GM19372 (cell line): ENCODE data around the gene CGRRF1.

ENCODE experiments used
- ATAC-seq: cut with Tn5 transposase; IDR thresholded peaks from one replicate; pipeline ENCODE4 v1.9.1; 2021; ENCODE audit warnings: mild to moderate bottlenecking, low read depth, moderate library complexity; ENCODE audit not compliant: unreplicated experiment

The CGRRF1 gene

GRCh38 chr14:54489318-54489683 lies 20.4 kb upstream of the CGRRF1 start:
- ATAC-seq: peak; percentile 23

GRCh38 chr14:54489731-54490444 lies 19.8 kb upstream of the CGRRF1 start:
- no peak for ATAC-seq

DNA sequence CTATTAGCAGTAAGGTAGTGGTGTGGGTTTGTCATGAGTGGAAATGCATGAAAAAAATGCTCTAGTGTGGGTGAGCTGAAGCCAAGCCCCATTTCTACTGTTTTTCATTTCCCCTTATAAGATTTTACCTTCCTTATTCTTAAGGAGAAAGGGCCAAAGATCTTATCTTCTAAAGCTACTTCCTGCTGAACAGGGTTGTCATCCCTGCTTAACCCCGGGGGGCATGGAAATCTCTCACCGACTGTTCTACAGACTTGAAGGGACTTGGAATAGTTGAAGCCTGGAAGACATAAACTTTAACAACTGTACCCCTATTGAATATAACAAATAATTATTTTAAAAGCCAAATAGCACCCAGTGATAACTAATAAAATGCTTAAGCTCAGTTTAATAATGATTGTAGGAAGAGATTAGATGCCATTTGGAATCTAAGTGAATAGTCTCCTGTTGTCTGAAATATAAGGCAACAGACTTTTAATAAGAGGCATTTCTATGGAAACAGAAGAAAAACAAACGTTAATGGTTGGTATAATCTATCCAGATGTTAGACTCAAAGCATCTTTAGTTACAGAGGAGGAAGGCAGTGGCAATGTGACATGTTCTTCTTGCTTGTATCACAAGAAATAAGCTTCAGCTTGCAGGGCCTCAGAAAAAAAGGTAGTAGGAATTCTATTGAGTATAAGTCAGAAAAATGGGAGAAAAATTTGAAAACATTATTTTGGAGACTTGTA lies 19.1 kb upstream of the CGRRF1 start:
- no peak for ATAC-seq

DNA sequence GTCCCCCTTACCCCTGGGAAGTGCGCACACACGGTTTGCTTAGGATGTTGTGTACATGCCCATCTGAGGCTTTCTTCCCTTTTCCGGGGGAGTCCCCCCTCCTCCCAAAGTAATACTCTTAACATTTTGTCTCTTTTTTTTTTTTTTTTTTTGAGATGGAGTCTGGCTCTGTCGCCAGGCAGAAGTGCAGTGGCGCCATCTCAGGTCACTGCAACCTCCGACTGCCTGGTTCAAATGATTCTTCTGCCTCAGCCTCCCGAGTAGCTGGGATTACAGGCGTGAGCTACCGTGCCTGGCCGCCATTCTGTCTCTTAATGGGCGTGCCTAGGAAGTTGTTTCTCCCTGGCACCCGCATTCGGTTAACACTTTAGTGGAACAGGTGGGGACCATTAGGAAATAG lies 16.4 kb upstream of the CGRRF1 start:
- no peak for ATAC-seq

DNA sequence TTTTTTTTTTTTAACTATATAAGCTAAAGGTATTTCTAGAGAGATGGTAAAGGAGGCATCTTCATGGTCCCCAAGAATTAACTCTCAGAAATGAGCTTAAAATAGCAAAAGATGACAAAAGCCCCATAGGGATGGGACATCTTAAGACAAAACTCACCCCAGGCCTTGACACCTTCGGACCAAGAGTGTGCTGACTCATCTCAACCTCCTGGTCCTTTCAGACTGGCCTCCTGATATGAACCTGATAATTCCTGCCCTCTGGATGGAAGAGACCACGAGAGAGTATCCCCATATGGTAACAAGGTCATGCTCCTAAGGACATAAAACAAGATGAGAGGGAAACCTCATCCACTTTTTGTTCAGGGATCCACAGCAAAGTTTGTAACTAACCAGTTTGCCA lies 12.5 kb upstream of the CGRRF1 start:
- no peak for ATAC-seq

DNA sequence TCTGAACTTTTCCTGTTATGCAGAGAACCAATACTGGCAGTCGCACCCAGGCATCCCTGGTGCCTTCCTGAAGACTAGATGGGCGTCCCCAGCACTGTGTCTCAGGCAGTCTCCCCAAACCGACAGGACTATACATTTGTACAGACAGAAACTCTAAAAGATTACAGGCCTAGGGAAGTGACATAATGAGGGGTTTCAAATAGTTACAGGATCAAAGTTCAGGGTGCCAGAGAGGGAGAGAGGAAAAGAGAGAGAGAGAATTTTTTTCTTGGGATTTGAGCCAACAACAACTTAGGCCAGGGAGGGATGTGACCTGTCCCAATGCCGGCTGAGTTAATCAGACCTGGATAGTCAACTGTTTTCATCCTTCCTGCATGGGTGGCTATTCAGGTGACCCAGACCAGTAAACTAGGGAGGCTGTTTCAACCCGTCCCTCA lies 11.6 kb upstream of the CGRRF1 start:
- ATAC-seq: no peak

GRCh38 chr14:54498579-54498978 lies 11.1 kb upstream of the CGRRF1 start:
- ATAC-seq: no peak

- ATAC-seq: no peak
These were observed 9.0 kb upstream of the CGRRF1 start for GRCh38 chr14:54500744-54501143.

DNA sequence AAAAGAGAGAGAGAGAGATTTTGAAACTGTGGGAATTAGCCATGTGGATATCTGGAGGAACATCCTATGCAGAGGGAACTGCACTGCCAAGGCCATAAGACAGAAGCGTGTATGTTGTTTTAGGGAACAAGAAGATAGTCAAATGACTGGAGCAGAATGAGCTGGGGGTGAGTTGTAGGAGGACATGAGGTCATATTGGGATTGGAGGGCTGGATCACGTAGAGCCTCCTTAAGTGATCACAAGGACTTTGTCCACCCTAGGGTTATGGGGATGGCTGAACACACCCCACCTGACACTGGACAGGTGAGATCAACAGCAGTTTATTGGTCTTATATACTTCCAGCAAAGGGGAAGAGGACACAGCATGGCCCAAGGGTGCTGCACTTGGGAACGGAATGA lies 8.2 kb upstream of the CGRRF1 start:
- no peak for ATAC-seq

DNA sequence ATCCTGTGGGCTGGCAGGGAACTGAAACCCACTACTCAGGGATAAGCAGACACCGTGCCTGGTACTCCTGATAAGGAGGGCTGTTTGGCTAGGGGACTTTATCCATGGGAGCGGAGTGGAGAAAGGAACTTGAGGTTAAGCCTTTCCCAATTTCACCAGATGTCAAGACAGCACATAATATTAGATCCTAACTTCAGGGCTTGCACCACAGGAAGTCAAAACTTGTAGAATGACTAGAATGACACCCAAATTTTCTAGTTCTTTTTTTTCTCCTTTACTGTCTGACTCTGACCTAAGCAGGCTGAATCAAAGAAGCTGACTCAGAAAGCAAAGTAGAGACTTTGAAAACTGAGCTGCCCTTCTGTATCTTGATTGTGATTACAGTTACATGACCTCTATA lies 7.1 kb upstream of the CGRRF1 start:
- ATAC-seq: no peak

DNA sequence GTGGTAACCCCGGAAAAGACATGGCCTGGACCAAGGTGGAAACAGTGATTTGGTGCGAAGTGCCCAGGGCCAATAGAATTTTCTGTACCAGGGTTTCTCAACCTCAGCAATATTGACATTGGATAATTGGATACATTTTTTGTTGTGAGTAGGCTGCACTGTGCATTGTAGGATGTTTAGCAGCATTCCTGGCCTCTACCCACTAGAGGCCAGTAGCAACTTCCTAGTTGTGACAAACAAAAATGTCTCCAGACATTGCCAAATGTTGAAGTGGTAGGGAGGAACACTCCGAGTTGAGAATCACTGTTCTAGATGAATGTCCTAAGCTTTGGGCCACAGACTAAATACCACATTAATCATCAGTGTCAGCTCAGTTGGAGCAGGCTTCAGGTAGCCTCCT lies 6.2 kb upstream of the CGRRF1 start:
- no peak for ATAC-seq

DNA sequence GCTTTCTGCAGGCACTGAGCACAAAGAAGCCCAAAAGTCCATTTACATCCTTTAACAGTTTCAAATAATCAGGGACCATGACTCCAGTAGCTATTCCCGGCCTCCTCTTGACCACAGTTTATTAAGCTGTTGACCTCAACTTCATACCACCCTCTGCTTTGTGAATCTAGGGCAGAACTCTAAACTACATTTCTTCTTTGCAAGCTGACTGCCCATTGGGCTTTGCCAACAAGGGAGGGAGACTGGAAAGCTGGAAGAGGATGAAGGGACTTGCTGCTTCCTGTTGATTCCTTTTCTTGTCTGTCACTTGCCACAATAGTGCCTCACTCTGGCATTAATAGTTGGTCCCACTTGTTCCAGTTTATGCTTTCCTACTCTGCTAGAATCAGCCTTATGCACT lies 2.7 kb downstream of the CGRRF1 start:
- no peak for ATAC-seq

DNA sequence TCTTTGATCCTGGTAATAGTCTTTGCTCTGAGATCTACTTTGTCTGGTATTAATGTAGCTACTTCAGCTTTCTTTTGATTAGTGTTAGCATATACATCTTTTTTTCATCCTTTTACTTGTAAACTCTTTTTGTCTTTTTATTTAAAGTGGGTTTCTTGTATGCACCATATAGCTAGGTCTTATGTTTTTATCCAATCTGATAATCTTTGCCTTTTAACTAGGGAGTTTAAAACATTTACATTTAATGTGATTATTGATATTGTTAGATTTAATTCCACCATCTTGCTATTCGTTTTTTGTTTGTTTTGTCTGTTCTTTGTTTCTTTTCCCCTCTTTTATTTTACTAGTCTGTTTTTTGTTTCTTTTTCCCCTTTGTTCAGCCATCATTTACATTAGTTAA lies 6.0 kb downstream of the CGRRF1 start:
- no peak for ATAC-seq

- ATAC-seq: no peak
These were observed 7.0 kb downstream of the CGRRF1 start for GRCh38 chr14:54516709-54517108.

- no peak for ATAC-seq
These were observed 14.7 kb downstream of the CGRRF1 start for GRCh38 chr14:54524410-54524809.

- no peak for ATAC-seq
These were observed 19.3 kb downstream of the CGRRF1 start for GRCh38 chr14:54528973-54529372.

- ATAC-seq: no peak
These were observed 20.1 kb downstream of the CGRRF1 start for GRCh38 chr14:54529811-54530210.

GRCh38 chr14:54532111-54533012 lies 22.7 kb downstream of the CGRRF1 start:
- ATAC-seq: no peak

DNA sequence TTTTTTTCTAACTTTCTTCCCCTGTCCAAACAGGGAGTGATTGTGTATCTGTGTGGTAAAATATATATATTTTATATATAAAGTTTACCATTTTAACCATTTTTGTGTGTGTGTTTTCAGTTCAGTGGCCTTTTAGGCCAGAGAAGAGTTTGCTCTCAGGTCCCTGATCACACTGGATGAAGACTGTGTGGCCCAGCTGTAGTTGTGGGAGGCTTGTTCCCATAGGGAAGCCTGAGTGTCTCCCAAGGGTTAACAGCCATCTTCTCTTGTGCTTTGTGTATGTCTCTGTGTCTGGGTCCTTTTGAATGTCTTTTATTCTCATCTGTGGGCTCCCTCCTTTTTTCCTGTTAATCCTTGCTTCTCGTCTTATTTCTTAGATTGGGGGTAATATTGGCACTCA lies 23.4 kb downstream of the CGRRF1 start:
- no peak for ATAC-seq

- no peak for ATAC-seq
These were observed 25.4 kb downstream of the CGRRF1 start for GRCh38 chr14:54535126-54535525.

DNA sequence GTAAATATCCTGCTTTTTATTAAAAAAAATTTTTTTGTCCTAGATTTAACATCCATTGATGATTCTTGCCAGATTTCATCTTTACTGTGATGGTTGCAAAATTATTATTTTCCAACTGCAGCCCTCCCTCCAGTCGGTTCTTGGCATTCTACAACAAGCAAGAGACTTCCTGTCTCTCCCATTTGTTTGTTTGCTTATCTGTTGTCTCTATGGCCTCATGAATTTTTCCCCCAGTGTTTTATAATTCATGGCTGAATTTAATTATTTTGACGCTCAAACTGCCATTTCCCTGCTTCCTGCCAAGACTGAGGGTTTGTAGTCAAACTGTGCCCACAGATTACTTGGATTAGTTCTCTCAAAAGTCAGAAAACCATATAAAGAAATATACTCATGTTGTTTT lies 25.9 kb downstream of the CGRRF1 start:
- no peak for ATAC-seq
